NCI-H446 (cell line): Measurements from ENCODE around the gene TMEM165.
"Not testable (repeated sequence)": the region's sequence is repeated elsewhere in the genome, so short reads cannot be mapped to it uniquely, and the experiment has no call there.

Experiments
- DNase-seq, 2 experiments: peaks; one replicate each; lab custom pipeline; 2025; lab: John Stamatoyannopoulos, UW

Gene TMEM165

GRCh38 chr4:55395529-55396307 is at the start of gene TMEM165:
Gene TMEM165, plus strand, starts transcription at chr4:55395957. Its CDS starts 233 bp downstream, at chr4:55396190.
- DNase-seq = peak; percentile 76 to 88

GRCh38 chr4:55345980-55346850 is 49.5 kb upstream of the TMEM165 start, which contains the start of gene SRD5A3:
Gene SRD5A3, plus strand, starts transcription at chr4:55346242. Its CDS starts 95 bp downstream, at chr4:55346337.
- DNase-seq = peak; percentile 4 to 83

- DNase-seq = no peak
Measured at GRCh38 chr4:55346851-55347255, 48.9 kb upstream of the TMEM165 start.

- DNase-seq = no peak
Measured at GRCh38 chr4:55347610-55348228, 48.0 kb upstream of the TMEM165 start.

- no peak for DNase-seq
Measured at GRCh38 chr4:55348466-55348865, 47.3 kb upstream of the TMEM165 start.

- not testable (repeated sequence) for DNase-seq
Measured at GRCh38 chr4:55350870-55351269, 44.9 kb upstream of the TMEM165 start.

- no peak for DNase-seq
Measured at GRCh38 chr4:55351824-55352223, 43.9 kb upstream of the TMEM165 start.

GRCh38 chr4:55352726-55353125 is 43.0 kb upstream of the TMEM165 start:
- DNase-seq = no peak

GRCh38 chr4:55353228-55353747 is 42.5 kb upstream of the TMEM165 start:
- not testable (repeated sequence) for DNase-seq

GRCh38 chr4:55354648-55355047 is 41.1 kb upstream of the TMEM165 start:
- no peak for DNase-seq

- no peak for DNase-seq
Measured at GRCh38 chr4:55355555-55355954, 40.2 kb upstream of the TMEM165 start.

- DNase-seq = no peak
Measured at GRCh38 chr4:55356991-55357461, 38.7 kb upstream of the TMEM165 start.

GRCh38 chr4:55358246-55358645 is 37.5 kb upstream of the TMEM165 start:
- DNase-seq = no peak

- DNase-seq = no peak
Measured at GRCh38 chr4:55358668-55359067, 37.1 kb upstream of the TMEM165 start.

- no peak for DNase-seq
Measured at GRCh38 chr4:55359397-55359916, 36.3 kb upstream of the TMEM165 start.

GRCh38 chr4:55362938-55363337 is 32.8 kb upstream of the TMEM165 start:
- not testable (repeated sequence) for DNase-seq

GRCh38 chr4:55363691-55364351 is 31.9 kb upstream of the TMEM165 start:
- no peak for DNase-seq

GRCh38 chr4:55364691-55365344 is 30.9 kb upstream of the TMEM165 start:
- no peak for DNase-seq

- DNase-seq = no peak
Measured at GRCh38 chr4:55365345-55365728, 30.4 kb upstream of the TMEM165 start.

- no peak for DNase-seq
Measured at GRCh38 chr4:55366621-55367020, 29.1 kb upstream of the TMEM165 start.
